Thymus (tissue), 11 donors: ENCODE measurements around the gene HTRA1. TPM values are rescaled to one million over a fixed set of nuclear protein-coding genes. Genes with fewer than 3 reads are reported as not detected.

Source experiments
- DNase-seq, 9 donors: peaks; one replicate each; pipeline ENCODE4 v3.0.0-alpha.2; 2013; ENCODE audit warnings: low spot score in 9 of 9, low read depth in 6 of 9, missing footprints in 1 of 9
- H3K27ac ChIP-seq, 2 donors: one replicate each; pipeline ENCODE4 v1.5.1; 2013; ENCODE audit warnings: control low read depth in 1 of 2, low read depth in 1 of 2, low read length in 1 of 2, mild to moderate bottlenecking in 1 of 2, moderate library complexity in 1 of 2
- H3K27me3 ChIP-seq, 2 donors: one replicate each; pipeline ENCODE4 v1.5.1; 2013; ENCODE audit warnings: low read length in 1 of 2; ENCODE audit not compliant: control insufficient read depth in 2 of 2, insufficient read depth in 1 of 2
- H3K36me3 ChIP-seq, 2 donors: one replicate each; pipeline ENCODE4 v1.5.1; 2013; ENCODE audit warnings: low read length in 1 of 2, mild to moderate bottlenecking in 1 of 2, moderate library complexity in 1 of 2; ENCODE audit not compliant: control insufficient read depth in 2 of 2, insufficient read depth in 2 of 2
- H3K4me1 ChIP-seq, 2 donors: one replicate each; pipeline ENCODE4 v1.5.1; 2013; ENCODE audit warnings: low read length in 2 of 2; ENCODE audit not compliant: control insufficient read depth in 2 of 2, insufficient read depth in 2 of 2
- H3K4me3 ChIP-seq, 2 donors: one replicate each; pipeline ENCODE4 v1.5.1; 2013; ENCODE audit warnings: low read length in 2 of 2, control low read depth in 1 of 2, mild to moderate bottlenecking in 1 of 2
- H3K9me3 ChIP-seq, 2 donors: one replicate each; pipeline ENCODE4 v1.5.1; 2013; ENCODE audit warnings: low read length in 1 of 2, mild to moderate bottlenecking in 1 of 2; ENCODE audit not compliant: control insufficient read depth in 2 of 2, insufficient read depth in 1 of 2
- WGBS: extraction: QIAGEN DNeasy Blood & Tissue Kit; methylation state at CpG from one replicate; pipeline ENCODE4 v1.1.7; 2013; 5-methylcytosine and 5-hydroxymethylcytosine counted together
- polyA plus RNA-seq: library from polyadenylated mRNA; stranded (reverse); fragments of 200-250 nt; gene quantifications from one replicate; pipeline ENCODE4 v1.2.3, GENCODE V29; 2013
- total RNA-seq: library from RNA; stranded (reverse); fragments of 120-200 nt; gene quantifications from one replicate; pipeline ENCODE4 v1.2.4, GENCODE V29; 2013
- donor health status: healthy.

HTRA1 gene
- total and polyA plus RNA-seq, 2 donors, result 12.0 to 82.8 TPM

DNA sequence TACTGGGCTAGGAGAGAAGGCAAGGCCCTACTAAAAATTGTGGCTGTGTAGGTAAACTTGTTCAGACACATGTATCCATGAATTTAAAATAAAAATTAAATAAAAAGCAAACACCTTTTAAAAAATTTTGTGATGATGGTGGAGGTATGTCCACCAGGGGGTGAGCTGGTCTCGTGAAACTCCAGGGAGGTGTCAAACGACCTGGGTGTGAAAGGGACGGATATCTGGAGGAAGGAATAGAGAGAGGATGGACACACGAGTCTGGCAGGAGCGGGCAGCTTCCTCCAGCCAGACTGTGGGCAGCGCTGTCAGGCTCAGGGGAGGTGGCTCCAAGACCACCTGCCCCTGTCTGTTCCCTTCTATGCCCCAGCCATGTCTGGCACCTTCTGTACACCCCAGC is 64.4 kb downstream of the HTRA1 start:
- no peaks in the 10 kb centered on the region for H3K4me1 ChIP-seq
- no peaks in the 10 kb centered on the region for H3K27me3 ChIP-seq
- DNase-seq, result no peak
- WGBS, result 29% methylated on average over 6 of the region's 6 CpGs
- no peak overlapping the region for H3K4me3 ChIP-seq
- H3K36me3 ChIP-seq, result no peaks in the 10 kb centered on the region
- no peak overlapping the region for H3K27ac ChIP-seq
- no peaks in the 10 kb centered on the region for H3K9me3 ChIP-seq

DNA sequence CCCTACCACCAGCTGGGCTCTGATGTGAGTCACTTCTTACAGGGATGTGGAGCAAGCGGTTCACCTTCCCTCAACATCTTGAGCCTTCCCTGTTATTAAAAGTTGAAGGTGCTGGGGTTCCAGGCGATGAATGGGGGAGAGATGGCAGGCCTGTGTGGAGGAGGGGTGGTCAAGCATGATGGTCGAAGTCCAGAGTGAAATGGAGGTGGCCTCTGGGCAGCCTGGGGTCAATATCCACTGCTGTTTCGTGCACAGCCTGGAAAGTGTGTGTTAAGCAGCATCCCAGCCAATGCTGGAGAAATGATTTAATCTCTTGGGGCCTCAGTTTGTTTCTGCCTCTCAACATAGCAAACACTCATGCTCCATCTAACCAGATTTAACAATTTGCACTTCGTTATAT is 65.5 kb downstream of the HTRA1 start:
- Histone ChIP-seq H3K4me1 (no peaks in the 10 kb centered on the region), H3K9me3 (no peaks in the 10 kb centered on the region), H3K27ac (no peak overlapping the region), H3K27me3 (no peaks in the 10 kb centered on the region), H3K4me3 (no peak overlapping the region), H3K36me3 (no peaks in the 10 kb centered on the region)
- WGBS, result 80% methylated on average over 5 of the region's 5 CpGs
- DNase-seq, result no peak

DNA sequence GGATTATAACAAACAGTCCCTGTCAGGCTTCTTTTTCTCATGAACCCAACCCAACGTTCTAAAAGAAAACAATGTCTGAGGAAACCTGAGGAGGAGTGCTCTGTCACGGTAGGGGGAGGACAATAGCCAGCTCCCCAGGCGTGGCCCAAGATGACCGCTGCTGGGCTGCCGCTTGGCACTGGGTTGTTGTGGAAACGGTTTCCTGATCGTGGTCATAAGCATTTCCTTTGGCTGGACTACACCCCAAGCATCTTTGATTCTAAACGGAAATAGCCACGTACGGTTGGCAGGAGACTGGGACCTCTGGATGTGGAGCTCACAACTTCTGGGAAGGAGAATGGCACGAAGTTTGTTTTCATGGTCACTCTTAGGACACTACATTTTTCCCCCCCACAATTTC is 68.8 kb downstream of the HTRA1 start:
- no peak overlapping the region for H3K27ac ChIP-seq
- no peaks in the 10 kb centered on the region for H3K27me3 ChIP-seq
- no peaks in the 10 kb centered on the region for H3K36me3 ChIP-seq
- no peak for DNase-seq
- H3K4me3 ChIP-seq, result no peak overlapping the region
- H3K9me3 ChIP-seq, result no peaks in the 10 kb centered on the region
- no peaks in the 10 kb centered on the region for H3K4me1 ChIP-seq
- WGBS, result 17% methylated on average over 11 of the region's 11 CpGs

DNA sequence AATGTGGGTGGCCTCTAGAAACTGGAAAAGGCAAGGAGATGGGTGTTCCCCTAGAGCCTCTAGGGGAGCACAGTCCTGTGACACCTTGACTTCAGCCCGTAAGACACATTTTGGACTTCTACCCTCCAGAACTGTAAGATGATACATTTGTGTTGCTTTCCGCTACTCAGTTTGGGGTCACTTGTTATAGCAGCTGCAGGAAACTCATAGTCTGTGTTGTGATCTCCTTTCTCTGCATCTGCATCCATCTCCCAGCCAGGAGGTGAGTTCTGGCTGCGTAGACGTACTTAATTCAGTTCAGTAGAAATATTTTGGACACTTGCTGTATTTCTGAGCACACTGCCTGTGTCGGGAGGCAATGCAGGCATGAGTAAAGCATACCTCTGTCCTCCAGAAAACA is 69.9 kb downstream of the HTRA1 start:
- Histone ChIP-seq H3K27ac (no peak overlapping the region), H3K9me3 (no peaks in the 10 kb centered on the region), H3K36me3 (no peaks in the 10 kb centered on the region), H3K4me1 (no peaks in the 10 kb centered on the region), H3K4me3 (no peak overlapping the region), H3K27me3 (no peaks in the 10 kb centered on the region)
- no peak for DNase-seq
- 95% methylated on average over 5 of the region's 5 CpGs for WGBS

DNA sequence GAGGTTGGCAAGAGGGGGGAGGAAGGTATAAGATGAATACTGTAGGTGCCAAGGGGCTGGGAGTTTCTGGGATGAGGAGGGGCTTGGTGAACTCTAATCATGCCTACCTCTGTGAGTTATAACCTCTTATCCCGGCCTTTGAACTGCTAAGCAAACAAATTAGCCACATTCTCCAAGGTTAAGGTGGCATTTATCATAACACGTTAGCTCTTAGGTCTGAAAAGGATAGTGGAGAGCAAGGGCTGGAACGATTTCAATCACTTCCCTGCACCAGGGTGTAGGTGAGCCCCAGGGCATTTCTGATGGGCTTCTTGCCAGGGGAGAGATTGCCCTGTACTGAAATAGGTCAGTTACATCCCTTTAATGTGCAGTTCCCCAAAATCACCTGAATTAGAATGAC is 70.6 kb downstream of the HTRA1 start:
- 84% methylated on average over 3 of the region's 3 CpGs for WGBS
- Histone ChIP-seq H3K4me1 (no peaks in the 10 kb centered on the region), H3K36me3 (no peaks in the 10 kb centered on the region), H3K9me3 (no peaks in the 10 kb centered on the region), H3K4me3 (no peak overlapping the region), H3K27ac (no peak overlapping the region), H3K27me3 (no peaks in the 10 kb centered on the region)
- no peak for DNase-seq

DNA sequence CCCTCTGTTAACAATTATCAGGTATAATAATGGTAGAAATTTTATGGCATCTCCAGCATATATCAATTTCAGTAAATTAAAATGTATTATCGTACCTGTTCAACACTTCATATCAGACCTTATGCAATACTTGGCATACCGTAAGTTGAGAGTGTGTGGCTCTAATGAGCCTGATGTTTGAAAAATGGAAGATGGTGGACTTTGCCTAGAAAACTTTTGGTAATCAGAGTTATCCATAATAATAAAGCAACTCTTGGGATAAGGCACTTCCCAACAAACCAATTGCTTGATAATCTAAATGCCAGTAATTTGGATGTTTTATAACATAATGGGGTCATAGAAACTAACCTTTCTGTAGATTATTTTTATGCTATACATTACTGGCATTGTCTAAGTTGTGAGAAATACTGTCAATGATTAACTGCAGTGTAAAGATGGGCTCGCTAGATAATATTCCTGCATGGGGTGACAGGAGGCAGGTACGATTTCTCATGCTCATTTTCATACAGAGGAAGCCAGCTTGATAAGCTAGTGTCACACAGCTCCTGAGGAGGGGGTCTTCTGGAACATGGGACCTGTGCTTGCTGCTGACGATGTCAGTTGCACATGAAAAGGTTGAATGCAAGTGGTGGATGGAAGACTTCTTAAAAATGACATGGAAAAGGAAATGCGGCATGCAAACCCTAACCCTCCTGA is 71.4 kb downstream of the HTRA1 start:
- H3K27me3 ChIP-seq, result no peaks in the 10 kb centered on the region
- no peaks in the 10 kb centered on the region for H3K36me3 ChIP-seq
- H3K9me3 ChIP-seq, result no peaks in the 10 kb centered on the region
- WGBS, result 93% methylated on average over 6 of the region's 6 CpGs
- no peaks in the 10 kb centered on the region for H3K4me1 ChIP-seq
- DNase-seq, result no peak
- H3K27ac ChIP-seq, result no peak overlapping the region
- no peak overlapping the region for H3K4me3 ChIP-seq

DNA sequence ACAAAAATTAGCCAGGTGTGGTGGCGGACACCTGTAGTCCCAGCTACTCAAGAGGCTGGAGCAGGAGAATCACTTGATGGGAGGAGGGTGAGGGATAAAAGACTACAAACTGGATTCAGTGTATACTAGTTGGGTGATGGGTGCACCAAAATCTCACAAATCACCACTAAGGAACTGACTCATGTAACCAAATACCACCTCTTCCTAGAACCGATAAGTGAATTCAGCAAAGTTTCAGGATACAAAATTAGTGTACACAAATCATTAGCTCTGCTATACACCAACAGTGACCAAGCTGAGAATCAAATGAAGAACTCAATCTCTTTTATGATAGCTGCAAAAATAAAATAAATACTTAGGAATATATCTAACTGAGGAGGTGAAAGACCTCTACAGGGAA is 76.2 kb downstream of the HTRA1 start:
- no peak for DNase-seq
- Histone ChIP-seq H3K27ac (no peak overlapping the region), H3K4me3 (no peak overlapping the region), H3K4me1 (no peaks in the 10 kb centered on the region), H3K36me3 (no peaks in the 10 kb centered on the region), H3K9me3 (no peaks in the 10 kb centered on the region), H3K27me3 (no peaks in the 10 kb centered on the region)
- over 99% methylated on average over 2 of the region's 2 CpGs for WGBS

DNA sequence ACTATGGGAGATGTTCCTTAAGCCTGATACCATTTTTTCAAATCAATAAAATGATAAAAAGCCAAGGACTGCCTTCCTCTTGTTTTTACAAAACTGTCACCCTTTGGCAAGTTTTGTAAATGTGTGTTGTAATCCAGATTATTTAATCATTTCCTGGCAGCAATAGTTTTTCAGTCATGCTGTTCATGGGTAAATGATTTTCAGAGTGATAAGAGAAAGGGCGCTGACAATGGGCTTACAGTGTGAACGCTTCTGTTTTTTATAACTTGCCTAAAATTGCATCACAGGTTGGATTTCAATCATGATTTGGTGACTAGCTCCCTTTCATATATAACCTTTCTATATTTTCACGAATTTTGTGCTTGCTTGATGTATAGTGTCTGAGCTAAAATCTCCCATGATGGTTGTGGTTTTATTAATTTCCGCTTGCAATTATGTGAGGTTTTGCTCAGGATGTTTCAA is 80.2 kb downstream of the HTRA1 start:
- WGBS, result 12% methylated on average over 4 of the region's 4 CpGs
- Histone ChIP-seq H3K27ac (no peak overlapping the region), H3K4me1 (no peaks in the 10 kb centered on the region), H3K27me3 (no peaks in the 10 kb centered on the region), H3K4me3 (no peak overlapping the region), H3K36me3 (no peaks in the 10 kb centered on the region), H3K9me3 (no peaks in the 10 kb centered on the region)
- no peak for DNase-seq

DNA sequence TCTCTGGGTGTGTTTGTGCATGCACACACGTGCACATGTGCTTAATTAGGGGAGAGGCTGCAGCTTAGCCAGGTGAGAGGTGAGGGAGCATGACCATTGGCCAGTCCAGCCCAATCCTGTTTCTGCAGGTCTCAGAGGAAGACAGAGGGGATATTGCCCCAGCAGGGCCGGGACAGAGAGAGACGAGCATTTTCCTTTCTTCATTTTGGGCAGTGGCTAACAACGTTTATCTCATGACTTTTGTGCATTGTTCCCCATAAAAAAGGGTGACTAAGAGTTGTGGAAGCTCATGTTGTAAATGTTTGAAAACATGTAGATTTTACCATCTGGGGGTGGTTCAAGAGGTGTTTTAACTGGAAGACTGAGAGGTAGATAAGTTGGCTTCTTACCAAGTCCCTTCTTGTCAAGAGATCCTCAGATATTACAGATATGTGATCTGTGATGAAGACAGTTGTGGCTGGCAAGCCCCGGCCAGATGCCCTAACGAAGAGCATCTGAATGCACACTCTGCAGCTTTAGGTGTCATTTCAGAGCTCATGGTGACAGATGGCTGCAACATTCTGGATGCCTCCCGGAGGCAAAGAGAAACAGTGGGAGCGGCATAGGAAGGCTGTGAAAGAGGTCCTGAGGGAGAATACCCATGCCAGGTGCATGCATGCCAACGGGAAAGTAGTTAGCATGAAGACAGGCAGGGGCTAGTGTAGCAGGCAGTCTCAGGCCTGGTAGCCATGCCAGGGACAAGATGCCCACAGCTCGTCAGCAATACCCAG is 82.5 kb downstream of the HTRA1 start:
- no peak overlapping the region for H3K4me3 ChIP-seq
- no peaks in the 10 kb centered on the region for H3K4me1 ChIP-seq
- DNase-seq, result no peak
- H3K36me3 ChIP-seq, result no peaks in the 10 kb centered on the region
- H3K27me3 ChIP-seq, result no peaks in the 10 kb centered on the region
- WGBS, result 85% methylated on average over 10 of the region's 10 CpGs
- H3K27ac ChIP-seq, result no peak overlapping the region
- no peaks in the 10 kb centered on the region for H3K9me3 ChIP-seq
